Stimulated activated CD8-positive, alpha-beta memory T cell treated with anti-CD3 and anti-CD28 coated beads, Interleukin-15, amount 100 ng/mL, for 24 hours (primary cell): Measurements from ENCODE around the gene NFIX.

Source experiments
- DNase-seq: peaks from one replicate; pipeline ENCODE4 v3.0.0-alpha.2; 2020; ENCODE audit warnings: low read depth

The NFIX gene

DNA sequence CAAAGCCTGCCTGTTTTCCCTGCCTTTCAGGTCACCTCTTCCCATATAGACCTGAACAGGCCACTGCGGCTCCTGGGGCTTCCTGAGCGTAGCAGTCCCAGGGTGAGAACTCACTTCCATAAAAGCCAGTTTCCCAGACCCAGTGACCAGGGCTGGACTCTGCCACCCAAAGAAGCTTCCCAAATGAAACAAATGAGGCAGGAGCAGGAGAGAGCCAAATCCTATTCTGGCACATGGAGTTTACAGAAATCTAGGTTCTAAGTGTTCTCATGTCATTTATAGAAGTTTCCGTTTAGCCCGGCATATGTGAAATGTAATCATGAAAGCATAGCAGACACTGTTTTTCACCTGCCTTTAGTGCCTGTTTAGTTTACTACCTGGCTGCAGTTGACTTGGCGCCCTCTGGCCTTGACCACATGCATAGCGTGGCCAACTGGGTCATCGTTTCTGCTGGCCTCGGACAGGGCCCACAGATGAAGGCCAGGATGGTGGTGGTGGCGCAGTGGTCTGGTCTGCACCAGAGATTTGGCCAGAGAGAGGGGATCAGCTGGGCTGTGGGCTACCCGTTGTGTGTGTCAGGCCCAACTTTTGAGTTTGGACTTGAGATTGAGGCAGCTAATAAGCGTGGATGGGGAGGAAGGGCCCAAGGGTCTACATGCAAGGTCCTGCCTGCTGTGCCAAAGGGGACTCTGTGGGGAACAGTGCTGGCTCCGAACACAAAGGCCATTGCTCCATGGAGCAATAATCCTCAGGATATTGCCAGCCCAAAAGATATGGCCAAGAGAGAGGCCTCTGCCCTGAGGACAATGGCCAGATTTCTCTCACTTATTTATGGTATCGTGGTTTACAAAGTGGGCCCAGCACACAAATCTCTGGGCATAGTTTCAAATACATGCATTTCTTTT, 43.3 kb downstream of the NFIX start:
- no peak for DNase-seq

- DNase-seq: no peak
Observed at GRCh38 chr19:13039211-13039789, 44.0 kb downstream of the NFIX start.

DNA sequence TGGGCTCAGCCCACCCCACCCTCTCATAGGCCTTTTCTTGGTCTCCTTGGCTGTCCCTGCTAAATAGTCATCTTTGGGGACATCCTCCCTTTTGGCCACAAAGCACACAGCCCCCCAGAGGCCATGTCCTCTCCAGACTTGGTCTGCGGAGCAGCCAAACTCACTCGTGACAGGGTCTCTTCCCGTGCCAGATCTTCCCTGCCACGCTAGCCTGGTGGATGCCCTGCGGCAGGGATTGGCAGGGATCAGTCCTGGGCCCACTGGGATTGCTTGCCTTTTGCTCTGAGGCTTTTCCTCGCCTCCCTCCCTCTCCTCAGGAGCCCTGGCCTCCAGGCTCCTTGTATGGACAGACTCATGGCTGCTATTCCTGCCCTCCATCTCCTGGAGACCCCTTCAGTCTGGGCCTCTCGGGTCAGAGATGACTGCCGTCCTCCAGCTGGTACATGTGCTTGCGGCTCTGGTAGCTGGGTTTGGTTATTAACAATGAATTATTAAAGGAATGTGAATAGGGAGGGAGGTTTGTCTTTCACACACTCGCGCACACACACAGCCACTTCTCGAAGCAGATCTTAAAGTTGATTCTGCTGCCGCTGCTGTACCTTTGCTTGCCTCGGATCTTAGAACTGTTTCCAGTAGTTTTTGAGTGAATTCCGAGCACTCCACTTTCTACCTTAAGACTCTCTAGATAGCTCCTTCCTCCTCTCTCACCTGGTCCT, 45.1 kb downstream of the NFIX start:
- no peak for DNase-seq

GRCh38 chr19:13040948-13041292, 45.6 kb downstream of the NFIX start:
- no peak for DNase-seq

GRCh38 chr19:13042443-13043130, 47.3 kb downstream of the NFIX start:
- no peak for DNase-seq

GRCh38 chr19:13043285-13043684, 48.0 kb downstream of the NFIX start:
- DNase-seq: no peak

- no peak for DNase-seq
Observed at GRCh38 chr19:13044231-13044836, 49.1 kb downstream of the NFIX start.

- DNase-seq: no peak
Observed at GRCh38 chr19:13045812-13046211, 50.5 kb downstream of the NFIX start.

GRCh38 chr19:13047374-13047773, 52.1 kb downstream of the NFIX start:
- no peak for DNase-seq

GRCh38 chr19:13050274-13050673, 55.0 kb downstream of the NFIX start:
- DNase-seq: no peak

DNA sequence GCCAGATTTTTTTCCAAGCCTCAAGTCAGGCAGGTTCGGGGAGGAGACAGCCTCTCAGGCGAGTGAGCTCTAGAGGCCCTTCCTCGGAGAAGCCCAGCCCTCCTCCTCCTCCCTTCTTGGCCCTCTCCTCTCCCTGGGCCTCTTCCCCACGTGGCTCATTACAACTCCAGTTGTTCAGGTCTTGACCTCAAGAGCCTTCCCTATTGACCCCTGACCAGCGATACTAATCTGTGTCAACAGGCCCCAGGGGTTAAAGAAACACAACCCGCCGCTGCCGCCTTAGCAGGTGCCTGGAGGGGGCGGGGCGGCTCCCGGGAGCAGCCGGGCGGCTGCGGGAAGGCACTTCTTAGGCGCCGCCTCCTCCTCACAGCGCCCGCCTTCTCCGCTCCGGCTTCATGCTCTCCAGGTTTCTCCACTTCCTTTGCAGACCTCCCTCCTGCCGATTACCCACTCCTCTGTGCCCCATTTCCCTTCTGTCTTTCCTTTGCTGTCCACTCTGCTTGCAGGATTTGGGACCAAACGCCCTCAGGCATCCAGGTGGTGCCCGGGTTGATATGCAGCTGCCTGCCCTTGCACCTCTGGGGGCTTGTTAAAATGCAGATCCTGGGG, 56.4 kb downstream of the NFIX start:
- no peak for DNase-seq

GRCh38 chr19:13052447-13053175, 57.3 kb downstream of the NFIX start:
- no peak for DNase-seq

GRCh38 chr19:13053238-13053637, 58.0 kb downstream of the NFIX start:
- no peak for DNase-seq

- DNase-seq: no peak
Observed at GRCh38 chr19:13053761-13054625, 58.7 kb downstream of the NFIX start.

GRCh38 chr19:13054626-13055212, 59.4 kb downstream of the NFIX start:
- DNase-seq: no peak

- no peak for DNase-seq
Observed at GRCh38 chr19:13055213-13056051, 60.2 kb downstream of the NFIX start.

DNA sequence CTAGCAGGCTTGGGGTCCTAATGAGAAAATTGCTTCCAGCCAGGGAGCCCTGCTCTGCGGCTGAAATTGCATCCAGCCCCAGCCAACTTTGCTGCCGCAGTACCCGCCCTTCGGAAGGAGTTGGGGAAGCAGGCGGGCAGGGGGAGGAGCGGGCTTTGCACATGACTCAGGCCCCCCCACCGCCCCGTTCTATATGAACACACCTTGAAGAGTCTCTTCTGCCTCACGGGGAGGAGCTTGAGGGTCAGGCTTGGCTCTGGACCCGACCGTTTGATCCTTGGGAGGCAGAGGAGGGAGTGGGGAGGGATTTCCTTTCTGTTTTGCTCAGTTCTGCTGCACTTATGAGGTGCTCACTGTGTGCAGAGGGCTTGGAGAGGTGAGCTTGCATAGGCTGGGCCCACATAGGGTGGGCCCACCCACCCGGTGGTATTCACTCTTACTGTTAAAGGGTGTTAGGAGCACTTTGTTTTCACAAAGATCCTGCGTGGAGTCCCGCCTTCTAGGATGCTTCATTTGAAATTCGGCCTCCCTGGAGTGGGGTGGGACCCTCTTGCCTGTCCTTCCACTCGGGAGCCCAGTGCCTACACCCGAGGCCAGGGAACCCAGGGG, 60.9 kb downstream of the NFIX start:
- no peak for DNase-seq

DNA sequence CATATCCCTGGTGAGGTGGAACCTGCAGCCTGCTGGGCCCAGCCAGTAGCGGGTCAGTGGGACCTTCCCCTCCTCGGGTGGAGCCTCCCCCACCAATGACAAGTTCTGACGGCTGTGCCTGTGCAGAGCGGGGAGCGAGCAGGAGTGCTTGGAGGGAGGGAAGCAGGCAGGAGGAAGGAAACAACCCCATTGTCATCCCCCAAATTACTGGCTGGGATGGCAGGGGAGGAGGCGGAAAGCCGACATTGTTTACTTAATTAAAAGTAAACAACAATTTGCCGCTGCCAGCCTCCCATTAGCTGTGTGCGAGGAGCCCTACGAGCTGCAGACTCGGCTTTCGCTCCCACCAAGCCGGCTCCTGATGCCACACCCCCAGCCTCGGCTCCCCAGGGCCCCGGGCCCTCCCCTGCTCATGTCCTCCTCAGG, 61.9 kb downstream of the NFIX start:
- no peak for DNase-seq
